MCF 10A (cell line): ENCODE measurements around the gene MLKL. TPM values are rescaled to one million over a fixed set of nuclear protein-coding genes. Genes with fewer than 3 reads are reported as not detected.

ENCODE experiments used
- BruUV-seq: library from RNA; stranded (reverse); fragments of 400-500 nt; replicated peaks from 2 replicates; lab custom pipeline; 2021; lab: Mats Ljungman, UMichigan
- CTCF ChIA-PET: fragments of 300-600 bp; sonication (Branson Sonifier 250); formaldehyde crosslinking; extraction: SDS; loops from one replicate; lab custom pipeline; 2021; ENCODE audit warnings: antibody characterized with exemption, inconsistent platforms; lab: Yijun Ruan, JAX
- POLR2A ChIA-PET: fragments of 300-600, 350-650 bp; sonication (Branson Sonifier 250); formaldehyde crosslinking; extraction: SDS; loops from one replicate; lab custom pipeline; 2020; ENCODE audit warnings: antibody characterized with exemption, inconsistent platforms; lab: Yijun Ruan, JAX
- DNase-seq: peaks from one replicate; pipeline ENCODE4 v3.0.0-alpha.2; 2018; ENCODE audit not compliant: unreplicated experiment
- H3K27ac Mint-ChIP-seq: one replicate; pipeline ENCODE4 v1.8.0; 2022; ENCODE audit warnings: mild to moderate bottlenecking, low read depth, mixed read lengths; ENCODE audit not compliant: unreplicated experiment
- H3K27me3 Mint-ChIP-seq: one replicate; pipeline ENCODE4 v1.8.0; 2022; ENCODE audit warnings: mixed read lengths; ENCODE audit not compliant: insufficient read depth, unreplicated experiment
- H3K36me3 Mint-ChIP-seq: one replicate; pipeline ENCODE4 v1.8.0; 2022; ENCODE audit warnings: mild to moderate bottlenecking, moderate library complexity, mixed read lengths; ENCODE audit not compliant: insufficient read depth, unreplicated experiment
- H3K4me1 Mint-ChIP-seq: one replicate; pipeline ENCODE4 v1.8.0; 2022; ENCODE audit warnings: mixed read lengths; ENCODE audit not compliant: insufficient read depth, unreplicated experiment
- H3K4me3 Mint-ChIP-seq: one replicate; pipeline ENCODE4 v1.8.0; 2022; ENCODE audit warnings: mild to moderate bottlenecking, moderate library complexity, mixed read lengths; ENCODE audit not compliant: unreplicated experiment
- H3K9me3 Mint-ChIP-seq: one replicate; pipeline ENCODE4 v1.8.0; 2022; ENCODE audit warnings: mixed read lengths; ENCODE audit not compliant: unreplicated experiment
- CTCF ChIP-seq: fragments of 200-600 bp; IDR thresholded peaks from one replicate; pipeline ENCODE4 v1.8.0; 2022; ENCODE audit warnings: antibody characterized with exemption, mild to moderate bottlenecking; ENCODE audit not compliant: unreplicated experiment
- intact Hi-C: fragments of 100-400 bp; cut with micrococcal nuclease; formaldehyde crosslinking; loops from 2 replicates; pipeline ENCODE4 v1.14.1; 2022
- total RNA-seq: library from RNA; stranded (reverse); gene quantifications from 2 replicates; pipeline ENCODE4 v1.2.3, GENCODE V29; 2022

The MLKL gene
- total RNA-seq, 1 experiment from 2014 or later, result 14.2 TPM

DNA sequence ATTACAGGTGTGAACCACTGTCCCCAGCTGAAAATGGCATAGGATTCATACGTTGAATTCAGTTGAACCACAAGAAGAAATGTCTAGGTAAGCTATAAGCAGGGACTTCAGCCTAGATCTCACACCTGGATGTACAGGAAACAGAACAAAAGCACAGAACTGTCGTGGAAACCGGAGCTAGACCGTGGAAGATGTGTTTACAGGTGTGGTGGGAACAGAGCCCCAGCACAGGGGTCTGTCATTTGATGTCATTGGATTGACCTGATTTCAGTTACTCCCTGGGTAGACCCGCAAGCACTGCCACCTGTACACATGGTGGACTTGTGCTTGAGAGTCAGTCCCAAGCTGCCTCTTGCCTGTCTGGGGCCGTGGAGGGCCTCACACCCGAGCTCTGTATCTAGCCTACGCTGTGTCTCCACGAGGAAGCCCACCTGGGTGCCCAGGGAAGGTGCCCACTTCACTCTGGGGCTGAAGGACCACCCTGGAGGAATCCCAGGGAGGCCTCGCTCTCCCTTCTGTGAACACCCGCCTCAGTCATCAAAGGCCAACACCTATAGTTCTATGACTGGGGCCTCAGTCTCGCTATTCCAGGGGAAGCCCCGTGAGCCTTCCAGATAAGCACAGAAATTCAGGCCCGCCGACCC is 32.2 kb upstream of the MLKL start:
- H3K9me3 Mint-ChIP-seq, result no peaks in the 10 kb centered on the region
- intact Hi-C loops, result no loop called here
- no peak for DNase-seq
- no peak overlapping the region for H3K4me3 Mint-ChIP-seq
- no TSS peak for BruUV-seq
- H3K36me3 Mint-ChIP-seq, result peaks cover 10% of the 10 kb centered on the region
- no peak overlapping the region for H3K27ac Mint-ChIP-seq
- H3K27me3 Mint-ChIP-seq, result no peaks in the 10 kb centered on the region
- TF ChIP-seq CTCF, result no peak
- ChIA-PET POLR2A (interaction anchor here (0.9 kb wide), 1 partner anchor 15 kb away, joined by 3 read pairs; no protein-coding TSS in a partner anchor), CTCF (interaction anchor here (2.8 kb wide), 1 partner anchor 130 kb away, joined by 19 read pairs; no protein-coding TSS in a partner anchor)
- peaks cover 13% of the 10 kb centered on the region for H3K4me1 Mint-ChIP-seq

GRCh38 chr16:74731853-74732477 is 31.3 kb upstream of the MLKL start:
- POLR2A ChIA-PET, result interaction anchor here (0.5 to 0.9 kb wide), 3 partner anchors 14 to 1186 kb away, joined by 3 to 4 read pairs (median 3); no protein-coding TSS in a partner anchor
- BruUV-seq, result no TSS peak
- CTCF ChIA-PET, result interaction anchor here (0.8 to 2.8 kb wide), 2 partner anchors 40 to 131 kb away, joined by 3 to 19 read pairs; no protein-coding TSS in a partner anchor
- no peak for DNase-seq
- Mint-ChIP-seq H3K4me3 (no peak overlapping the region), H3K9me3 (peaks cover 7% of the 10 kb centered on the region), H3K27ac (no peak overlapping the region), H3K27me3 (no peaks in the 10 kb centered on the region), H3K4me1 (peaks cover 6% of the 10 kb centered on the region), H3K36me3 (peaks cover 8% of the 10 kb centered on the region)
- TF ChIP-seq CTCF, result no peak
- intact Hi-C loops, result no loop called here

- no peak for TF ChIP-seq CTCF
- DNase-seq, result peak; percentile 53
- Mint-ChIP-seq H3K9me3 (peaks cover 9% of the 10 kb centered on the region), H3K36me3 (no peaks in the 10 kb centered on the region), H3K27me3 (no peaks in the 10 kb centered on the region), H3K27ac (peak overlapping the region; percentile 23), H3K4me1 (peaks cover 12% of the 10 kb centered on the region), H3K4me3 (no peak overlapping the region)
- no TSS peak for BruUV-seq
- POLR2A ChIA-PET, result interaction anchor here (0.6 to 0.9 kb wide), 3 partner anchors 8 to 36 kb away, joined by 3 to 4 read pairs (median 3); no protein-coding TSS in a partner anchor
- CTCF ChIA-PET, result interaction anchor here (0.6 to 1.9 kb wide), 4 partner anchors 20 to 144 kb away, joined by 3 to 11 read pairs (median 6); no protein-coding TSS in a partner anchor
- intact Hi-C loops, result no loop called here
Observed at GRCh38 chr16:74729783-74730683, 29.4 kb upstream of the MLKL start.
